NB4 (cell line): ENCODE results near the gene GTF2A1L.

Source experiments
- CTCF ChIP-seq: IDR thresholded peaks from one replicate; pipeline ENCODE4 v1.5.1; 2012; ENCODE audit warnings: low read depth, low read length
- POLR2A ChIP-seq: IDR thresholded peaks from 2 replicates; pipeline ENCODE4 v1.6.1; 2011; ENCODE audit warnings: mild to moderate bottlenecking; ENCODE audit not compliant: insufficient read length; ENCODE audit errors: extremely low read depth
- TF ChIP-seq, protein P1 (sequence below): IDR thresholded peaks from 2 replicates; pipeline ENCODE4 v1.6.1; 2011; ENCODE audit warnings: low read depth, low read length

GRCh38 chr2:48677450-48677849 is 59.8 kb downstream of the GTF2A1L start:
- TF ChIP-seq CTCF (no peak), POLR2A (no peak)
- TF ChIP-seq, protein P1, sequence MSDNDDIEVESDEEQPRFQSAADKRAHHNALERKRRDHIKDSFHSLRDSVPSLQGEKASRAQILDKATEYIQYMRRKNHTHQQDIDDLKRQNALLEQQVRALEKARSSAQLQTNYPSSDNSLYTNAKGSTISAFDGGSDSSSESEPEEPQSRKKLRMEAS = no peak
